BJ (cell line): ENCODE data around the gene NOD1. TPM values are rescaled to one million over a fixed set of nuclear protein-coding genes. Genes with fewer than 3 reads are reported as not detected.

Source experiments
- CTCF ChIA-PET: fragments of 350-600 bp; formaldehyde crosslinking; extraction: SDS; loops from one replicate; lab custom pipeline; 2021; ENCODE audit warnings: antibody characterized with exemption, inconsistent platforms; lab: Yijun Ruan, JAX
- POLR2A ChIA-PET: fragments of 300-600 bp; sonication (Branson Sonifier 250); formaldehyde crosslinking; extraction: SDS; loops from one replicate; lab custom pipeline; 2021; ENCODE audit warnings: antibody characterized with exemption; lab: Charles Lee
- DNase-seq: peaks from one replicate; pipeline ENCODE4 v3.0.0-alpha.2; 2011; ENCODE audit warnings: low read depth
- H3K27me3 ChIP-seq: 2 replicates; pipeline ENCODE4 v1.6.0; 2011; ENCODE audit warnings: low read length; ENCODE audit not compliant: control insufficient read depth, insufficient read depth
- H3K36me3 ChIP-seq: 2 replicates; pipeline ENCODE4 v1.5.1; 2011; ENCODE audit warnings: low read length; ENCODE audit not compliant: control insufficient read depth, insufficient read depth
- H3K4me3 ChIP-seq: 2 replicates; pipeline ENCODE4 v1.5.1; 2011; ENCODE audit warnings: low read depth, mild to moderate bottlenecking, control low read depth, low read length
- polyA plus RNA-seq: library from polyadenylated mRNA; depleted of rRNA; stranded (reverse); fragments of >200 nt; gene quantifications from 2 replicates; pipeline ENCODE4 v1.2.3, GENCODE V29; 2011
- TF ChIP-seq, protein P1 (sequence below): IDR thresholded peaks from 2 replicates; pipeline ENCODE4 v1.5.1; 2011; ENCODE audit warnings: low read depth, mild to moderate bottlenecking, control low read depth, inconsistent platforms, low read length, moderate library complexity; ENCODE audit not compliant: insufficient read depth

NOD1 gene
- polyA plus RNA-seq, 1 experiment = 3.3 TPM

DNA sequence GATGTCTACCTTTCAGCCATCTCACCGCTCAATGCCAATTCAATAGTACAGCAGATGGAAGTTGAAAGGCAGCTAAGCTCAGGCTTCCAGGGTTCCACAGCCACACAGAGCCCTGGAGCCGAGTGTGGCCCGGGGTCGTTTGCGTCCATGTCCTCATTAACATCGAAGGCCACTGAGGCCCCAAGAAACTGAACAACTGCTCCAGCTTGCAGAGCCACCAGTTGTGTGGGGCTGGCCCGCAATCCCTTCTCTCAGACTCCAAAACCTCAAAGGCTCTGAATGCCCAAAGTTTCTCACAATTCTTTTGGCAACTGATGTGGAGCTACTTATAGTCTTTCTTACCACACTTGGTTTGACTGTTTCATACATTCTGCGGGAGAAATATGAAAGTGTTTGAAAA, 31.1 kb downstream of the NOD1 start:
- ChIA-PET CTCF (interaction anchor here (2.4 kb wide), 1 partner anchor 12 kb away, joined by 8 read pairs; no protein-coding TSS in a partner anchor), POLR2A (no interaction called here)
- peaks cover 11% of the 10 kb centered on the region for H3K36me3 ChIP-seq
- TF ChIP-seq, protein P1, sequence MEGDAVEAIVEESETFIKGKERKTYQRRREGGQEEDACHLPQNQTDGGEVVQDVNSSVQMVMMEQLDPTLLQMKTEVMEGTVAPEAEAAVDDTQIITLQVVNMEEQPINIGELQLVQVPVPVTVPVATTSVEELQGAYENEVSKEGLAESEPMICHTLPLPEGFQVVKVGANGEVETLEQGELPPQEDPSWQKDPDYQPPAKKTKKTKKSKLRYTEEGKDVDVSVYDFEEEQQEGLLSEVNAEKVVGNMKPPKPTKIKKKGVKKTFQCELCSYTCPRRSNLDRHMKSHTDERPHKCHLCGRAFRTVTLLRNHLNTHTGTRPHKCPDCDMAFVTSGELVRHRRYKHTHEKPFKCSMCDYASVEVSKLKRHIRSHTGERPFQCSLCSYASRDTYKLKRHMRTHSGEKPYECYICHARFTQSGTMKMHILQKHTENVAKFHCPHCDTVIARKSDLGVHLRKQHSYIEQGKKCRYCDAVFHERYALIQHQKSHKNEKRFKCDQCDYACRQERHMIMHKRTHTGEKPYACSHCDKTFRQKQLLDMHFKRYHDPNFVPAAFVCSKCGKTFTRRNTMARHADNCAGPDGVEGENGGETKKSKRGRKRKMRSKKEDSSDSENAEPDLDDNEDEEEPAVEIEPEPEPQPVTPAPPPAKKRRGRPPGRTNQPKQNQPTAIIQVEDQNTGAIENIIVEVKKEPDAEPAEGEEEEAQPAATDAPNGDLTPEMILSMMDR = no peak
- H3K4me3 ChIP-seq = no peak overlapping the region
- DNase-seq = no peak
- H3K27me3 ChIP-seq = no peaks in the 10 kb centered on the region

DNA sequence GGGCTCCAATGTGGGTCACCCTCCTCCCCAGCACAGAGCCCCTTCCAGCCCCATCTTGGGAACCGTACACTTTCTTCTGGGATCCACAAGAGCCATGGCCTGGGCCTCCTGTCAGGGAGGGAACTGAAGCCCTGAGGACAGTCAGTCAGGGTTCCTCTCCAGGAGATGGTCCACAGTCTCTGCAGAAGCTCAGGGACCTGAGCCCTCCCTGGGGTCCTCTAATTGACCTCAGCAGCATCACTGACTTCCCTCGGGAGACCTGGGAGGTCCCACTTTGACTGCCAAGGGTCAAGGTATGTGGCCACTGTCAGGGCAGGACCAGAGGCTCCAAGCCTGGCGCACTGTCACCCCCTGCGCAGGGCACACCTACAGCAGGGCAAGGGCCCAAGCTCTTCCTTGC, 32.3 kb downstream of the NOD1 start:
- no peaks in the 10 kb centered on the region for H3K27me3 ChIP-seq
- TF ChIP-seq, protein P1 = no peak
- CTCF ChIA-PET = interaction anchor here (1.2 kb wide), 1 partner anchor 8 kb away, joined by 5 read pairs; no protein-coding TSS in a partner anchor
- DNase-seq = no peak
- no peak overlapping the region for H3K4me3 ChIP-seq
- peaks cover 6% of the 10 kb centered on the region for H3K36me3 ChIP-seq
- POLR2A ChIA-PET = no interaction called here

DNA sequence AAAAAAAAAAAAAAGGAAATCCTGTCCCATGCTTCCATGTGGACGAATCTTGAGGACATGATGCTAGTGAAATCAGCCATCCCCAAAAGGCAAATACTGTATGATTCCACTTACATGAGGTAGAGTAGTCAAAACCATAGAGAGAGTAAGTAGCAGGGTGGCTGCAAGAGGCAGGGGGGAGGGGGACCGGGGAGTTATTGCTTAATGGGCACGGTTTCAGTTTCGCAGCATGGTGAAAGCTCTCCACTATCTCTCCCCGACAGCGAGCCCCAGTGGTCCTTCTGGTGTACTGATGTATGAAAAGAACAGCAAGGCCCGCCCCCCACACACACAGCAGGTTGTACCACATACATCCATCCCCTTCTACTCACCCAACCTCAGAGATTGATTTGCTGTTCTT, 32.8 kb downstream of the NOD1 start:
- POLR2A ChIA-PET = no interaction called here
- TF ChIP-seq, protein P1 = peak; percentile 42

DNA sequence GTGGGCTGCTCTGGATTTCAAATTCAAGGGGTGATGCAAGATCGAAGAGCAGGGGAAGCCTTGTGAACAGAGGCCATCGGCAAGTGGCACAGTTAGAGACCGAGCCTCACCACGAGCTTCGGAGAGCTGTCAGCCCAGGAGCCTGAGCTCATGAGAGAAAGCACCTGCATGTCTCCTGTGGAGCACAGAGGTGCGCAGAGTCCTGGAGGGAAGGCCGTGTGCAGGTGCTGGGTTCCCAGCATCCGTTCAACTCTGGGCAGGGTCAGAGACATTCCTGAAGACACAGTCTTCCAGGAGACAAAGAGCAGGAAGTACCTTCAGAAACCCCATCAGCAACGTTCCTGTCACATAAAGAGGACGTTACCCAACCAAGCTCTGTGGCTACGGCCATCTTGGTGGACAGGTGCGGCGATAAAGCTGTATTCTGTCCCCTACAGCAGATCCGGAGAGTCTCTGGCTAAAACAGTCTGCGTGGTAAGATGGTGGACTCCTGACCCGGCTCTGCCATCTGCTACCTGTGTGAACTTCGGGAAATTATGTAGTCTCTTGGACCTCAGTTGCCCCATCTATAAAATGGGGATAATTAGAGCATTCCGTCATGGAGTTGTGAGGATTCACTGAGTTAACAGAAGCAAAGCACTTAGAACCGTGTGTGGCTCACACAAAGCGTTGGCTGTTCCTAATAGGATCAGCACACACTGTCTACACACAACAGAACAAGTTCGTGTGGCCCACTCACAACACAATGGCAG, 40.6 kb downstream of the NOD1 start:
- H3K4me3 ChIP-seq = no peak overlapping the region
- POLR2A ChIA-PET = no interaction called here
- CTCF ChIA-PET = interaction anchor here (1.1 kb wide), 1 partner anchor 27 kb away, joined by 3 read pairs; no protein-coding TSS in a partner anchor

More for the DNA sequence above, 32.8 kb downstream of the NOD1 start:
- Histone ChIP-seq H3K36me3 (peaks cover 1% of the 10 kb centered on the region; the same call in 1 of the 2 replicates), H3K27me3 (no peaks in the 10 kb centered on the region), H3K4me3 (no peak overlapping the region)
- no peak for DNase-seq
- CTCF ChIA-PET = interaction anchor here (1.2 kb wide), 1 partner anchor 9 kb away, joined by 5 read pairs; no protein-coding TSS in a partner anchor

DNA sequence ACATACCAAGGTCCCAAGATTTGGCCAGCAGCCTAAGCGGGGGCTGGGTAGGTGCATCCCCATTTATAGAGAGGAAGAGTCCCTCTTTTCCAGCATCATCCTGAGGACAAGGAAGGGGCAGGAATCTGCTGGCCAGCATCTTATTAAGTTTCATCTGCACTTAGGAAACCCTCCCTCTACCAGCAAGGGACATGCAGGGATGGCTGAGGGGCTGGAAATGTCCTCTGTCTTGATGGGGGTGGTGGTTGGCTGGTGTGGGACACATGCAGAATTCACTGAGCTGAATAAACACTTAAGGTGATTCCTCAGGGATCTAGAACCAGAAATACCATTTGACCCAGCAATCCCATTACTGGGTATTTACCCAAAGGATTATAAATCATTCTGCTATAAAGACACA, 42.1 kb downstream of the NOD1 start:
- ChIA-PET CTCF (no interaction called here), POLR2A (no interaction called here)
- TF ChIP-seq, protein P1 = no peak
- Histone ChIP-seq H3K36me3 (peaks cover 4% of the 10 kb centered on the region; the same call in 1 of the 2 replicates), H3K4me3 (no peak overlapping the region), H3K27me3 (no peaks in the 10 kb centered on the region)
- no peak for DNase-seq

More for the DNA sequence above, 40.6 kb downstream of the NOD1 start:
- no peaks in the 10 kb centered on the region for H3K27me3 ChIP-seq
- TF ChIP-seq, protein P1 = no peak
- no peak for DNase-seq
- peaks cover 4% of the 10 kb centered on the region; the same call in 1 of the 2 replicates for H3K36me3 ChIP-seq
